Right cardiac atrium (tissue), 5 donors: ENCODE measurements around the gene PPM1H. TPM values are rescaled to one million over a fixed set of nuclear protein-coding genes. Genes with fewer than 3 reads are reported as not detected.
"Not testable (repeated sequence)": the region's sequence is repeated elsewhere in the genome, so short reads cannot be mapped to it uniquely, and the experiment has no call there.

Experiments
- ATAC-seq, 2 donors: fragments of 200-7000 bp; cut with Tn5 transposase; one replicate each; pipeline versions ENCODE4 v1.8.0 to v1.9.1; 2020; ENCODE audit warnings: moderate library complexity in 2 of 2, mild to moderate bottlenecking in 1 of 2
- DNase-seq, 3 donors: peaks; one replicate each; pipeline ENCODE4 v3.0.0-alpha.2; 2020
- H3K27ac ChIP-seq: one replicate; pipeline ENCODE4 v1.5.1; 2013; ENCODE audit warnings: mild to moderate bottlenecking, low read length, control low read depth, moderate library complexity
- H3K27me3 ChIP-seq: one replicate; pipeline ENCODE4 v1.6.1; 2013; ENCODE audit not compliant: control insufficient read depth, insufficient read depth
- H3K4me1 ChIP-seq: one replicate; pipeline ENCODE4 v1.6.1; 2013; ENCODE audit warnings: low read length; ENCODE audit not compliant: control insufficient read depth, insufficient read depth
- H3K4me3 ChIP-seq: one replicate; pipeline ENCODE4 v1.5.1; 2013; ENCODE audit warnings: low read length, control low read depth
- H3K9me3 ChIP-seq: one replicate; pipeline ENCODE4 v1.6.1; 2013; ENCODE audit warnings: low read length; ENCODE audit not compliant: control insufficient read depth
- WGBS: extraction: QIAGEN DNeasy Blood & Tissue Kit; methylation state at CpG from one replicate; pipeline ENCODE4 v1.1.7; 2013; 5-methylcytosine and 5-hydroxymethylcytosine counted together
- intact Hi-C, 4 donors: fragments of 100-400 bp; cut with DNase I; formaldehyde crosslinking; loops; one replicate each; pipeline versions ENCODE4 v1.11.0 to v1.14.0; 2022 to 2023
- polyA plus RNA-seq: library from polyadenylated mRNA; stranded (reverse); fragments of 200-250 nt; gene quantifications from one replicate; pipeline ENCODE4 v1.2.3, GENCODE V29; 2013
- total RNA-seq, 4 donors: library from RNA; stranded (reverse); fragmentation: NEBNext Ultra II Directional; extraction: Animal tissue kit (Norgen Biotek cat#: 25700); gene quantifications; one replicate each; pipeline ENCODE4 v1.2.1, GENCODE V29; 2021
- donor health status: healthy with polysubstance abuse.
- donor health status: DM: no; HTN: yes; CAD: no.
- donor health status: DM: no; HTN: no; CAD: no.
- donor health status: DM: no; HTN: yes; CAD: no; lungs with severe emphysema.
- donor health status: DM: yes; HTN: yes; CAD: no.

Gene PPM1H
- total and polyA plus RNA-seq, 5 donors = 1.0 to 4.4 (median 3.5) TPM

GRCh38 chr12:62886796-62887195, 48.2 kb downstream of the PPM1H start:
- Histone ChIP-seq H3K4me1 (no peaks in the 10 kb centered on the region), H3K9me3 (no peaks in the 10 kb centered on the region), H3K27me3 (no peaks in the 10 kb centered on the region), H3K27ac (no peak overlapping the region), H3K4me3 (no peak overlapping the region)
- DNase-seq (no peak), ATAC-seq (no peak)
- intact Hi-C loops = no loop called here
- 64% methylated on average over 6 of the region's 6 CpGs for WGBS

- Histone ChIP-seq H3K9me3 (no peaks in the 10 kb centered on the region), H3K27ac (no peak overlapping the region), H3K4me3 (no peak overlapping the region), H3K4me1 (no peaks in the 10 kb centered on the region), H3K27me3 (no peaks in the 10 kb centered on the region)
- ATAC-seq (no peak), DNase-seq (no peak)
- intact Hi-C loops = no loop called here
Measured at GRCh38 chr12:62885242-62885641, 49.7 kb downstream of the PPM1H start.

- 76% methylated on average over 5 of the region's 5 CpGs for WGBS
- not testable (repeated sequence) for H3K4me1 ChIP-seq, H3K27me3 ChIP-seq
Measured at GRCh38 chr12:62884832-62885231, 50.1 kb downstream of the PPM1H start.

GRCh38 chr12:62882696-62883095, 52.3 kb downstream of the PPM1H start:
- 95% methylated on average over 3 of the region's 3 CpGs for WGBS
- no peak for ATAC-seq

More at GRCh38 chr12:62884832-62885231, 50.1 kb downstream of the PPM1H start:
- intact Hi-C loops, H3K9me3 ChIP-seq, ATAC-seq, H3K4me3 ChIP-seq, DNase-seq, H3K27ac ChIP-seq: not testable (repeated sequence)

GRCh38 chr12:62882140-62882539, 52.8 kb downstream of the PPM1H start:
- DNase-seq (no peak), ATAC-seq (no peak)
- H3K27ac ChIP-seq = no peak overlapping the region
- no peaks in the 10 kb centered on the region for H3K9me3 ChIP-seq
- 93% methylated on average over 3 of the region's 3 CpGs for WGBS
- intact Hi-C loops = no loop called here
- H3K4me3 ChIP-seq = no peak overlapping the region
- H3K27me3 ChIP-seq = no peaks in the 10 kb centered on the region
- H3K4me1 ChIP-seq = peaks cover 1% of the 10 kb centered on the region

More at GRCh38 chr12:62882696-62883095, 52.3 kb downstream of the PPM1H start:
- no peaks in the 10 kb centered on the region for H3K4me1 ChIP-seq
- no peak overlapping the region for H3K27ac ChIP-seq
- H3K4me3 ChIP-seq = no peak overlapping the region
- H3K9me3 ChIP-seq = no peaks in the 10 kb centered on the region
- intact Hi-C loops = no loop called here
- H3K27me3 ChIP-seq = no peaks in the 10 kb centered on the region
- DNase-seq = no peak

- 93% methylated on average over 1 of the region's 1 CpG for whole genome bisulfite sequencing
- Histone ChIP-seq H3K27me3 (no peaks in the 10 kb centered on the region), H3K4me1 (peaks cover 2% of the 10 kb centered on the region), H3K9me3 (no peaks in the 10 kb centered on the region), H3K27ac (no peak overlapping the region), H3K4me3 (no peak overlapping the region)
- intact Hi-C loops = no loop called here
- no peak for ATAC-seq
- DNase-seq = no peak
Measured at GRCh38 chr12:62879691-62880090, 55.3 kb downstream of the PPM1H start.

- DNase-seq, H3K4me3 ChIP-seq, H3K27me3 ChIP-seq, H3K9me3 ChIP-seq, H3K4me1 ChIP-seq, intact Hi-C loops, ATAC-seq, H3K27ac ChIP-seq: not testable (repeated sequence)
- WGBS = 89% methylated on average over 3 of the region's 3 CpGs
Measured at GRCh38 chr12:62879228-62879627, 55.7 kb downstream of the PPM1H start.

- H3K4me3 ChIP-seq = no peak overlapping the region
- no peak for ATAC-seq
- intact Hi-C loops = no loop called here
- no peak overlapping the region for H3K27ac ChIP-seq
- DNase-seq = no peak
- H3K4me1 ChIP-seq = peaks cover 2% of the 10 kb centered on the region
- WGBS = 61% methylated on average over 2 of the region's 2 CpGs
- H3K27me3 ChIP-seq = no peaks in the 10 kb centered on the region
- no peaks in the 10 kb centered on the region for H3K9me3 ChIP-seq
Measured at GRCh38 chr12:62878211-62878610, 56.7 kb downstream of the PPM1H start.

- ATAC-seq (peak; percentile 58 to 75), DNase-seq (peak in 1 of 3 donors; percentile 42)
- Histone ChIP-seq H3K4me3 (no peak overlapping the region), H3K9me3 (no peaks in the 10 kb centered on the region), H3K27ac (no peak overlapping the region), H3K4me1 (peaks cover 2% of the 10 kb centered on the region), H3K27me3 (no peaks in the 10 kb centered on the region)
- 65% methylated on average over 13 of the region's 13 CpGs for WGBS
- intact Hi-C loops = no loop called here
Measured at GRCh38 chr12:62876938-62877548, 57.9 kb downstream of the PPM1H start.

GRCh38 chr12:62873826-62874448, 61.0 kb downstream of the PPM1H start:
- DNase-seq (no peak), ATAC-seq (no peak)
- Histone ChIP-seq H3K27me3 (no peaks in the 10 kb centered on the region), H3K4me1 (peaks cover 2% of the 10 kb centered on the region), H3K9me3 (no peaks in the 10 kb centered on the region), H3K27ac (no peak overlapping the region), H3K4me3 (no peak overlapping the region)
- intact Hi-C loops = no loop called here
- 78% methylated on average over 4 of the region's 4 CpGs for WGBS

- H3K27me3 ChIP-seq = no peaks in the 10 kb centered on the region
- no peak overlapping the region for H3K27ac ChIP-seq
- peaks cover 2% of the 10 kb centered on the region for H3K4me1 ChIP-seq
- no peaks in the 10 kb centered on the region for H3K9me3 ChIP-seq
- H3K4me3 ChIP-seq = no peak overlapping the region
- WGBS = 93% methylated on average over 6 of the region's 6 CpGs
- DNase-seq (no peak), ATAC-seq (no peak)
- intact Hi-C loops = no loop called here
Measured at GRCh38 chr12:62873116-62873825, 61.7 kb downstream of the PPM1H start.
